GM23248 (cell line): ENCODE data around the gene COX7B2. TPM values are rescaled to one million over a fixed set of nuclear protein-coding genes. Genes with fewer than 3 reads are reported as not detected.

Experiments used
- DNase-seq: peaks from one replicate; pipeline ENCODE4 v3.0.0-alpha.2; 2015
- H2AFZ ChIP-seq: fragments of 200-600 bp; sonication (generic); 2 replicates; pipeline ENCODE4 v1.6.1; 2016; ENCODE audit warnings: antibody characterized with exemption
- H3F3A ChIP-seq: fragments of 200-600 bp; sonication (generic); 2 replicates; pipeline ENCODE4 v1.6.1; 2016; ENCODE audit warnings: mild to moderate bottlenecking, antibody characterized with exemption, mixed run types; ENCODE audit not compliant: insufficient read depth
- H3K27ac ChIP-seq: fragments of 200-600 bp; sonication (generic); 2 replicates; pipeline ENCODE4 v1.5.1; 2016; ENCODE audit warnings: mild to moderate bottlenecking
- H3K27me3 ChIP-seq: fragments of 200-600 bp; sonication (generic); replicated peaks from 2 replicates; pipeline ENCODE4 v1.6.1; 2016; ENCODE audit warnings: mild to moderate bottlenecking; ENCODE audit not compliant: insufficient read depth
- H3K36me3 ChIP-seq: fragments of 200-600 bp; sonication (generic); 2 replicates; pipeline ENCODE4 v1.6.1; 2016; ENCODE audit warnings: low read depth, mild to moderate bottlenecking
- H3K4me1 ChIP-seq: fragments of 200-600 bp; sonication (generic); 2 replicates; pipeline ENCODE4 v1.6.1; 2016; ENCODE audit warnings: mild to moderate bottlenecking; ENCODE audit not compliant: insufficient read depth
- H3K4me2 ChIP-seq: fragments of 200-600 bp; sonication (generic); one replicate; pipeline ENCODE4 v1.6.1; 2016; ENCODE audit warnings: mild to moderate bottlenecking; ENCODE audit not compliant: unreplicated experiment
- H3K4me3 ChIP-seq: fragments of 200-600 bp; sonication (generic); 2 replicates; pipeline ENCODE4 v1.5.1; 2016; ENCODE audit warnings: mild to moderate bottlenecking
- H3K79me2 ChIP-seq: fragments of 200-600 bp; sonication (generic); 2 replicates; pipeline ENCODE4 v1.6.1; 2016; ENCODE audit warnings: mild to moderate bottlenecking; ENCODE audit not compliant: insufficient read depth
- H3K9ac ChIP-seq: fragments of 200-600 bp; sonication (generic); 2 replicates; pipeline ENCODE4 v1.6.1; 2016; ENCODE audit warnings: mild to moderate bottlenecking
- H3K9me2 ChIP-seq: fragments of 200-600 bp; sonication (generic); 2 replicates; pipeline ENCODE4 v1.6.1; 2016; ENCODE audit warnings: mixed run types, mild to moderate bottlenecking, moderate library complexity; ENCODE audit not compliant: insufficient read depth
- H3K9me3 ChIP-seq: fragments of 200-600 bp; sonication (generic); one replicate; pipeline ENCODE4 v1.6.1; 2017; ENCODE audit warnings: low read depth
- H4K20me1 ChIP-seq: fragments of 200-600 bp; sonication (generic); 2 replicates; pipeline ENCODE4 v1.6.0; 2016; ENCODE audit not compliant: insufficient read depth
- EZH2 ChIP-seq: fragments of 200-600 bp; sonication (generic); IDR thresholded peaks from 2 replicates; pipeline ENCODE4 v1.6.1; 2018; ENCODE audit warnings: antibody characterized with exemption, mild to moderate bottlenecking; ENCODE audit not compliant: insufficient read depth, poor library complexity, severe bottlenecking
- EZH2phosphoT487 ChIP-seq: fragments of 200-600 bp; sonication (generic); IDR thresholded peaks from 2 replicates; pipeline ENCODE4 v1.6.1; 2018; ENCODE audit warnings: antibody characterized with exemption, moderate library complexity, mild to moderate bottlenecking, low read depth; ENCODE audit not compliant: insufficient read depth
- WGBS, 2 experiments: methylation state at CpG; one replicate each; pipeline ENCODE4 v1.1.6; 2015 to 2017; ENCODE audit warnings: low lambda C conversion rate in 2 of 2, low coverage in 1 of 2; ENCODE audit errors: missing lambda C conversion rate in 2 of 2; 5-methylcytosine and 5-hydroxymethylcytosine counted together
- in situ Hi-C: fragments of 300-500 bp; cut with MboI; formaldehyde crosslinking; loops from 2 replicates; pipeline ENCODE4 v1.15.0; 2020
- polyA plus RNA-seq: library from polyadenylated mRNA; unstranded; fragments of >200 nt; fragmentation: Nextera tagmentation; extraction: Ambion mirVana; gene quantifications from 2 replicates; pipeline ENCODE4 v1.2.1, GENCODE V29; 2016
- total RNA-seq: library from RNA; depleted of rRNA; stranded (reverse); fragments of >200 nt; shearing (Covaris generic); gene quantifications from 2 replicates; pipeline ENCODE4 v1.2.3, GENCODE V29; 2014

Gene COX7B2
- total and polyA plus RNA-seq, 2 experiments from 2014 or later, result not detected

DNA sequence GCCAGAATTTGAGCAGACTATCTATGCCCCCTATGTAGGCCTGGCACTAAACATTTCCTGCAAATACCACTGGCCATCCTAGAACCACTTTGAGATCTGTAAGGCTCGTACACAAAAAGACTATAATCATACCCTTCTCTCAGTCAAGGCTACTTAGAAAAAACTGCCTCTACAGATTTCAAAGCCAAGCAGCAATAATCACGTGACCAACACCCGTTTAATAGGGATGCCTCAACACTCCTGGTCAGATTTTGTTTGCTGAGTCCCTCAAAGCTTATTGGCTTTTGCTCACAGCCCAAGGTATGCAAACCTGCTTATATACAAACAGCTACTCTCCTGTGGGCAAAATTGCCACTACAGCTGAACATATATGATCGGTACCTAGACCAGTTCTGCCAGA lies 897 bp downstream of the COX7B2 start:
- H3K36me3 ChIP-seq, result no peaks in the 10 kb centered on the region
- no peaks in the 10 kb centered on the region for H3K79me2 ChIP-seq
- no peaks in the 10 kb centered on the region for H3K4me1 ChIP-seq
- no peak overlapping the region for H3K9ac ChIP-seq
- H3K9me2 ChIP-seq, result no peaks in the 10 kb centered on the region
- TF ChIP-seq EZH2 (no peak), EZH2phosphoT487 (no peak)
- H3K27me3 ChIP-seq, result no peaks in the 10 kb centered on the region
- H3F3A ChIP-seq, result no peaks in the 10 kb centered on the region
- H3K27ac ChIP-seq, result no peak overlapping the region
- H4K20me1 ChIP-seq, result no peaks in the 10 kb centered on the region
- no peak overlapping the region for H3K4me3 ChIP-seq
- in situ Hi-C loops, result no loop called here
- H3K9me3 ChIP-seq, result no peaks in the 10 kb centered on the region
- DNase-seq, result no peak
- H3K4me2 ChIP-seq, result no peak overlapping the region
- H2AFZ ChIP-seq, result no peak overlapping the region
- WGBS, 2 experiments, result 28 to 29% methylated on average over 4 of the region's 4 CpGs

DNA sequence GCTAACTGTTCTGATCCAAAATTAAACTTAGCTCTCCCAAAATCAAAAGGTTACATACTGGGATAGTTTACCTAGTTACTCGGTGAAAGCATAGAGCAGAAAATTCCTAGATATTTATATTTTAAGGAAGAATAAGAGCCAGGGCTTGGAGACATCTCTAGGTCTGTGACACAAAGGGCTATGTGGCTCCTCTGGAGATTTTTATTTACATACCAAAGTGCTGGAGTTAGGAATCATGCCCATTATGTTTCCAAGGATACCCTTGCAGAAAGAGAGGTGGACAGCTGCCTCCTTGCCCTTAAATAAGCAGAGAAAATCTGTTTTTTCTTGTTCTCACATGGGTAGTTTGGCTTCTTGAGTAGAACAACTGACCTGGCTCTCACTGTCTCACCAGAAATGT lies 9.0 kb downstream of the COX7B2 start:
- H3K79me2 ChIP-seq, result no peaks in the 10 kb centered on the region
- in situ Hi-C loops, result no loop called here
- no peak overlapping the region for H3K27ac ChIP-seq
- H3K36me3 ChIP-seq, result no peaks in the 10 kb centered on the region
- TF ChIP-seq EZH2 (no peak), EZH2phosphoT487 (no peak)
- no peaks in the 10 kb centered on the region for H3K9me2 ChIP-seq
- H4K20me1 ChIP-seq, result no peaks in the 10 kb centered on the region
- 15 to 30% methylated on average over 1 of the region's 1 CpG for WGBS, 2 experiments
- H3K27me3 ChIP-seq, result no peaks in the 10 kb centered on the region
- no peak overlapping the region for H3K4me3 ChIP-seq
- no peak for DNase-seq
- no peaks in the 10 kb centered on the region for H3K9me3 ChIP-seq
- H3K4me1 ChIP-seq, result no peaks in the 10 kb centered on the region
- no peak overlapping the region for H3K9ac ChIP-seq
- H3K4me2 ChIP-seq, result no peak overlapping the region
- H2AFZ ChIP-seq, result no peak overlapping the region
- H3F3A ChIP-seq, result no peaks in the 10 kb centered on the region

GRCh38 chr4:46894826-46895225 lies 14.2 kb downstream of the COX7B2 start:
- WGBS, 2 experiments, result 5% methylated on average over 5 of the region's 5 CpGs

DNA sequence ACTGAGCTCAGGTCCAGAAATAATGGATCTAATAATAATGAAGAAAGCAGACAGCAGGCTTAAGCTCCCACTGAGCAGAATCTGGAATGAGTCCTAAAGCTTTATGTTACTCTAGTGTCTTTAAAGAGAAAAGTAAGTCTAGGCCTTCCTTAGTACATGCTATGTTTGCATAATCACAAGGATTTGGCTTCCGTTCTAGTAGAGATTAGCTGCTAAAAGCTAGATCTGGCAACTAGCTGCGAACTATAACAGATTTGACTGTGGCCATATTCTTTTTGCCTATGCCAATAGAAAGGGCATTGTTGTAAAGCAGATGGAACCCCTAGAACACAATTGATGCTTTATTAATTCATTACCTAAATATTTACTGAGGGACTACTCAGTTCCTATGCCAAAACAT lies 19.0 kb downstream of the COX7B2 start:
- DNase-seq, result no peak
- Histone ChIP-seq H3K4me2 (no peak overlapping the region), H3K79me2 (no peaks in the 10 kb centered on the region), H2AFZ (no peak overlapping the region), H3F3A (no peaks in the 10 kb centered on the region), H3K27me3 (no peaks in the 10 kb centered on the region), H3K36me3 (no peaks in the 10 kb centered on the region), H3K4me3 (no peak overlapping the region), H4K20me1 (no peaks in the 10 kb centered on the region), H3K4me1 (no peaks in the 10 kb centered on the region), H3K27ac (no peak overlapping the region), H3K9me3 (no peaks in the 10 kb centered on the region), H3K9ac (no peak overlapping the region), H3K9me2 (no peaks in the 10 kb centered on the region)
- TF ChIP-seq EZH2 (no peak), EZH2phosphoT487 (no peak)
- WGBS, 2 experiments, result 16 to 17% methylated on average over 2 of the region's 2 CpGs
- in situ Hi-C loops, result no loop called here

More at GRCh38 chr4:46894826-46895225, 14.2 kb downstream of the COX7B2 start:
- peak; percentile 0 for DNase-seq
- Histone ChIP-seq H3K27ac (no peak overlapping the region), H3K27me3 (no peaks in the 10 kb centered on the region), H3K4me3 (no peak overlapping the region), H3K4me1 (no peaks in the 10 kb centered on the region), H2AFZ (no peak overlapping the region), H3F3A (no peaks in the 10 kb centered on the region), H3K79me2 (no peaks in the 10 kb centered on the region), H3K9ac (no peak overlapping the region), H3K36me3 (no peaks in the 10 kb centered on the region), H3K4me2 (no peak overlapping the region), H3K9me3 (no peaks in the 10 kb centered on the region), H3K9me2 (no peaks in the 10 kb centered on the region), H4K20me1 (no peaks in the 10 kb centered on the region)
- no peak for TF ChIP-seq EZH2phosphoT487
- in situ Hi-C loops, result no loop called here

- DNase-seq, result no peak
- TF ChIP-seq EZH2 (no peak), EZH2phosphoT487 (no peak)
- Histone ChIP-seq H3K27ac (no peak overlapping the region), H3K9me2 (no peaks in the 10 kb centered on the region), H3F3A (no peaks in the 10 kb centered on the region), H2AFZ (no peak overlapping the region), H3K79me2 (no peaks in the 10 kb centered on the region), H3K36me3 (no peaks in the 10 kb centered on the region), H3K27me3 (no peaks in the 10 kb centered on the region), H4K20me1 (no peaks in the 10 kb centered on the region), H3K4me2 (no peak overlapping the region), H3K9me3 (no peaks in the 10 kb centered on the region), H3K9ac (no peak overlapping the region), H3K4me1 (no peaks in the 10 kb centered on the region), H3K4me3 (no peak overlapping the region)
- WGBS, 2 experiments, result 5 to 12% methylated on average over 2 of the region's 2 CpGs
- in situ Hi-C loops, result no loop called here
Measured at GRCh38 chr4:46889410-46889809, 19.6 kb downstream of the COX7B2 start.
